ENCODE results near the gene SNCG. TPM values are rescaled to one million over a fixed set of nuclear protein-coding genes. Genes with fewer than 3 reads are reported as not detected.

The SNCG gene
- total RNA-seq (not detected), polyA plus RNA-seq (not detected)

- H3K27ac Mint-ChIP-seq: no peak within 1 kb of the TSS
- no peak within 1 kb of the TSS for H3K27ac ChIP-seq (ENCODE audit: low read depth, low read length)
- ChIA-PET POLR2A (ENCODE audit: partially characterized antibody) (interaction anchor here (1.1 kb wide), 1 partner anchor 8 kb away, joined by 3 read pairs; no protein-coding TSS in a partner anchor), CTCF (ENCODE audit: partially characterized antibody) (no interaction called here)
- H3K27me3 Mint-ChIP-seq: no peaks in the 10 kb centered on the region
- no peaks in the 10 kb centered on the region for H3K36me3 ChIP-seq (ENCODE audit: insufficient read depth, low read length)
- no peak for DNase-seq
- H3K4me1 ChIP-seq (ENCODE audit: insufficient read depth, low read length): peaks cover 4% of the 10 kb centered on the region
- no peaks in the 10 kb centered on the region for H3K27me3 ChIP-seq (ENCODE audit: insufficient read depth, low read length)
- no peak within 1 kb of the TSS for H3K4me3 Mint-ChIP-seq
- intact Hi-C loops (cut with micrococcal nuclease): no loop called here
- no peak within 1 kb of the TSS for H3K4me3 ChIP-seq (ENCODE audit: low read length in 2 of 2)
- no peaks in the 10 kb centered on the region for H3K9me3 ChIP-seq (ENCODE audit: control insufficient read depth in 1 of 2, low read length in 2 of 2)
- no peaks in the 10 kb centered on the region for H3K36me3 Mint-ChIP-seq
- peaks cover 0 to 4% (median 2%) of the 10 kb centered on the region in 8 donors for H3K9me3 Mint-ChIP-seq
- H3K4me1 Mint-ChIP-seq: peaks cover 4 to 5% (median 4%) of the 10 kb centered on the region in 4 donors
These were observed at the start of gene SNCG for GRCh38 chr10:86958116-86958900. SNCG (plus strand) TSS chr10:86958599; CDS start chr10:86958698, 99 bp downstream.

- peaks cover 27 to 36% of the 10 kb centered on the region in 2 donors for H3K36me3 Mint-ChIP-seq
- no peak overlapping the region for H3K27ac Mint-ChIP-seq
- ChIA-PET POLR2A (ENCODE audit: partially characterized antibody) (no interaction called here), CTCF (ENCODE audit: partially characterized antibody) (no interaction called here)
- Histone ChIP-seq H3K36me3 (ENCODE audit: insufficient read depth, low read length) (no peaks in the 10 kb centered on the region), H3K4me1 (ENCODE audit: insufficient read depth, low read length) (no peaks in the 10 kb centered on the region), H3K27me3 (ENCODE audit: insufficient read depth, low read length) (no peaks in the 10 kb centered on the region), H3K27ac (ENCODE audit: low read depth, low read length) (no peak overlapping the region), H3K9me3 (ENCODE audit: control insufficient read depth in 1 of 2, low read length in 2 of 2) (no peaks in the 10 kb centered on the region), H3K4me3 (ENCODE audit: low read length in 2 of 2) (no peak overlapping the region)
- DNase-seq: no peak
- H3K27me3 Mint-ChIP-seq: no peaks in the 10 kb centered on the region
- H3K4me1 Mint-ChIP-seq: no peaks in the 10 kb centered on the region
- no peak overlapping the region for H3K4me3 Mint-ChIP-seq
- no peaks in the 10 kb centered on the region for H3K9me3 Mint-ChIP-seq
- intact Hi-C loops (cut with micrococcal nuclease): no loop called here
These were observed 43.7 kb upstream of the SNCG start for GRCh38 chr10:86914734-86915133.

GRCh38 chr10:86918022-86918471 lies 40.4 kb upstream of the SNCG start:
- Mint-ChIP-seq H3K36me3 (peaks cover 39 to 56% of the 10 kb centered on the region in 2 donors), H3K4me1 (no peaks in the 10 kb centered on the region), H3K4me3 (no peak overlapping the region), H3K27me3 (no peaks in the 10 kb centered on the region), H3K27ac (no peak overlapping the region), H3K9me3 (no peaks in the 10 kb centered on the region)
- DNase-seq: no peak
- POLR2A ChIA-PET (ENCODE audit: partially characterized antibody): no interaction called here
- Histone ChIP-seq H3K27me3 (ENCODE audit: insufficient read depth, low read length) (no peaks in the 10 kb centered on the region), H3K36me3 (ENCODE audit: insufficient read depth, low read length) (peaks cover 7% of the 10 kb centered on the region), H3K27ac (ENCODE audit: low read depth, low read length) (no peak overlapping the region), H3K4me1 (ENCODE audit: insufficient read depth, low read length) (no peaks in the 10 kb centered on the region), H3K9me3 (ENCODE audit: control insufficient read depth in 1 of 2, low read length in 2 of 2) (no peaks in the 10 kb centered on the region), H3K4me3 (ENCODE audit: low read length in 2 of 2) (no peak overlapping the region)
- CTCF ChIA-PET (ENCODE audit: partially characterized antibody): no interaction called here
- intact Hi-C loops (cut with micrococcal nuclease): no loop called here

GRCh38 chr10:86922553-86922961 lies 35.8 kb upstream of the SNCG start:
- no peak overlapping the region for H3K27ac Mint-ChIP-seq

GRCh38 chr10:86929468-86930380 lies 28.7 kb upstream of the SNCG start:
- Histone ChIP-seq H3K27ac (ENCODE audit: low read depth, low read length) (no peak overlapping the region), H3K9me3 (ENCODE audit: control insufficient read depth in 1 of 2, low read length in 2 of 2) (no peaks in the 10 kb centered on the region), H3K4me1 (ENCODE audit: insufficient read depth, low read length) (no peaks in the 10 kb centered on the region), H3K36me3 (ENCODE audit: insufficient read depth, low read length) (no peaks in the 10 kb centered on the region), H3K4me3 (ENCODE audit: low read length in 2 of 2) (no peak overlapping the region), H3K27me3 (ENCODE audit: insufficient read depth, low read length) (no peaks in the 10 kb centered on the region)
- Mint-ChIP-seq H3K4me3 (no peak overlapping the region), H3K36me3 (peaks cover 6 to 8% of the 10 kb centered on the region in 2 donors), H3K4me1 (no peaks in the 10 kb centered on the region), H3K9me3 (no peaks in the 10 kb centered on the region), H3K27ac (peak overlapping the region in 1 of 7 donors; percentile 14), H3K27me3 (no peaks in the 10 kb centered on the region)
- DNase-seq: no peak
- intact Hi-C loops (cut with micrococcal nuclease): no loop called here
- ChIA-PET CTCF (ENCODE audit: partially characterized antibody) (interaction anchor here (1.1 kb wide), 1 partner anchor 9 kb away, joined by 3 read pairs; no protein-coding TSS in a partner anchor), POLR2A (ENCODE audit: partially characterized antibody) (no interaction called here)

More at GRCh38 chr10:86922553-86922961, 35.8 kb upstream of the SNCG start:
- Mint-ChIP-seq H3K4me1 (no peaks in the 10 kb centered on the region), H3K27me3 (no peaks in the 10 kb centered on the region), H3K36me3 (peaks cover 33 to 48% of the 10 kb centered on the region in 2 donors), H3K9me3 (no peaks in the 10 kb centered on the region), H3K4me3 (no peak overlapping the region)
- no peak for DNase-seq
- Histone ChIP-seq H3K27ac (ENCODE audit: low read depth, low read length) (no peak overlapping the region), H3K36me3 (ENCODE audit: insufficient read depth, low read length) (peaks cover 7% of the 10 kb centered on the region), H3K4me1 (ENCODE audit: insufficient read depth, low read length) (no peaks in the 10 kb centered on the region), H3K27me3 (ENCODE audit: insufficient read depth, low read length) (no peaks in the 10 kb centered on the region), H3K9me3 (ENCODE audit: control insufficient read depth in 1 of 2, low read length in 2 of 2) (no peaks in the 10 kb centered on the region), H3K4me3 (ENCODE audit: low read length in 2 of 2) (no peak overlapping the region)
- CTCF ChIA-PET (ENCODE audit: partially characterized antibody): no interaction called here
- intact Hi-C loops (cut with micrococcal nuclease): no loop called here
- POLR2A ChIA-PET (ENCODE audit: partially characterized antibody): no interaction called here

- Mint-ChIP-seq H3K4me3 (no peak overlapping the region), H3K9me3 (peaks cover 0 to 1% (median 0%) of the 10 kb centered on the region in 8 donors), H3K27me3 (no peaks in the 10 kb centered on the region), H3K27ac (peak overlapping the region in 1 of 7 donors; percentile 51), H3K36me3 (peaks cover 6 to 8% of the 10 kb centered on the region in 2 donors), H3K4me1 (no peaks in the 10 kb centered on the region)
- Histone ChIP-seq H3K4me3 (ENCODE audit: low read length in 2 of 2) (no peak overlapping the region), H3K4me1 (ENCODE audit: insufficient read depth, low read length) (no peaks in the 10 kb centered on the region), H3K27ac (ENCODE audit: low read depth, low read length) (no peak overlapping the region), H3K36me3 (ENCODE audit: insufficient read depth, low read length) (no peaks in the 10 kb centered on the region), H3K27me3 (ENCODE audit: insufficient read depth, low read length) (no peaks in the 10 kb centered on the region), H3K9me3 (ENCODE audit: control insufficient read depth in 1 of 2, low read length in 2 of 2) (no peaks in the 10 kb centered on the region)
- ChIA-PET CTCF (ENCODE audit: partially characterized antibody) (no interaction called here), POLR2A (ENCODE audit: partially characterized antibody) (no interaction called here)
- intact Hi-C loops (cut with micrococcal nuclease): no loop called here
- DNase-seq: no peak
These were observed 26.5 kb upstream of the SNCG start for GRCh38 chr10:86931872-86932271.

GRCh38 chr10:86932674-86933073 lies 25.7 kb upstream of the SNCG start:
- H3K27ac Mint-ChIP-seq: peak overlapping the region in 3 of 7 donors; percentile 20 to 52 (median 46)
- H3K4me1 Mint-ChIP-seq: no peaks in the 10 kb centered on the region

More at GRCh38 chr10:86932674-86933073, 25.7 kb upstream of the SNCG start:
- Histone ChIP-seq H3K4me3 (ENCODE audit: low read length in 2 of 2) (no peak overlapping the region), H3K9me3 (ENCODE audit: control insufficient read depth in 1 of 2, low read length in 2 of 2) (no peaks in the 10 kb centered on the region), H3K36me3 (ENCODE audit: insufficient read depth, low read length) (no peaks in the 10 kb centered on the region), H3K27me3 (ENCODE audit: insufficient read depth, low read length) (no peaks in the 10 kb centered on the region), H3K27ac (ENCODE audit: low read depth, low read length) (no peak overlapping the region), H3K4me1 (ENCODE audit: insufficient read depth, low read length) (no peaks in the 10 kb centered on the region)
- CTCF ChIA-PET (ENCODE audit: partially characterized antibody): interaction anchor here (1.3 kb wide), 1 partner anchor 34 kb away, joined by 3 read pairs; no protein-coding TSS in a partner anchor
- Mint-ChIP-seq H3K27me3 (no peaks in the 10 kb centered on the region), H3K4me3 (no peak overlapping the region), H3K9me3 (peaks cover 0 to 1% (median 0%) of the 10 kb centered on the region in 8 donors), H3K36me3 (peaks cover 6 to 8% of the 10 kb centered on the region in 2 donors)
- DNase-seq: no peak
- POLR2A ChIA-PET (ENCODE audit: partially characterized antibody): no interaction called here
- intact Hi-C loops (cut with micrococcal nuclease): no loop called here
